ENCODE measurements around the gene MYBPC1.

MYBPC1 gene

GRCh38 chr12:101664992-101665391 is 70.2 kb downstream of the MYBPC1 start:
- DNase-seq (ENCODE audit: low read depth), result no peak
- TF ChIP-seq CTCF (conservative IDR thresholded peaks at IDR 0.05; ENCODE audit: low read depth, low read length), result no peak
- H3K4me3 ChIP-seq (ENCODE audit: low read depth, low read length), result no peak overlapping the region

DNA sequence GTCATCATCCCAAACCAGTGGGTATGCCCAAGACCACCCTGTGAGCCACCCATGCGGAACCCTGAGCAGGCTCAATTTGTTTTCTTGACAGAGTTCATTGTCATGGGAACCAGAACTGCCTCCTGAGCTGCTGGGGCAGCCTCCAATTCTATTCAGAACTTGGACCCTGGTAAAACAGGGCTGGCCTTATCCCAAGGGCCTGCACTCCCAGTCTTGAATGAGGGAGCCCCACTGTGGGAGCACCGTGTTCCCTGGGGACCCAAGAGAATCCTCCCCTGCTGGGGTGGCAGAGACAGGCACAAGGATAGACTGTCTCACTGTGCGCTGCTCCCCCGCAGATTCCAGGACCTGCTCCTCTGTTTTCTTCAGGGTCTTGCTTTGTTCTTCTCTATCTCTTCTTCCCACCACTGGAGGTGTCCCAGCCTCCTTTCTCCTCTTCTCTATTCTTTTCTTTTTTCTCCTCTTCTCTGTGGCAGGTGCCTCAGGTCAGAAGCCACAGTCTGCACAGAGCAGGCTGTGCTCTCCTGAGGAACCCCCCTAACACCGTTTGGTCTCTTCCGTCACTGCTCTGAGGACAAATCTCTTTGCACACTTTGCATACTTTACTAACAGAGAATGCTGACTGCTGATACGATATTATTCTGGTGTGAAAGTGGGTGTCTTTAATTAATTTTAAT is 71.4 kb downstream of the MYBPC1 start:
- no peak overlapping the region for H3K4me3 ChIP-seq (ENCODE audit: low read depth, low read length)
- DNase-seq (ENCODE audit: low read depth), result no peak
- TF ChIP-seq CTCF (conservative IDR thresholded peaks at IDR 0.05; ENCODE audit: low read depth, low read length), result no peak

GRCh38 chr12:101667591-101667990 is 72.8 kb downstream of the MYBPC1 start:
- DNase-seq (ENCODE audit: low read depth), result no peak
- no peak overlapping the region for H3K4me3 ChIP-seq (ENCODE audit: low read depth, low read length)
- no peak for TF ChIP-seq CTCF (conservative IDR thresholded peaks at IDR 0.05; ENCODE audit: low read depth, low read length)

GRCh38 chr12:101670007-101670671 is 75.4 kb downstream of the MYBPC1 start:
- H3K4me3 ChIP-seq (ENCODE audit: low read depth, low read length), result no peak overlapping the region
- DNase-seq (ENCODE audit: low read depth), result peak; percentile 85
- peak; percentile 74 for TF ChIP-seq CTCF (conservative IDR thresholded peaks at IDR 0.05; ENCODE audit: low read depth, low read length)

DNA sequence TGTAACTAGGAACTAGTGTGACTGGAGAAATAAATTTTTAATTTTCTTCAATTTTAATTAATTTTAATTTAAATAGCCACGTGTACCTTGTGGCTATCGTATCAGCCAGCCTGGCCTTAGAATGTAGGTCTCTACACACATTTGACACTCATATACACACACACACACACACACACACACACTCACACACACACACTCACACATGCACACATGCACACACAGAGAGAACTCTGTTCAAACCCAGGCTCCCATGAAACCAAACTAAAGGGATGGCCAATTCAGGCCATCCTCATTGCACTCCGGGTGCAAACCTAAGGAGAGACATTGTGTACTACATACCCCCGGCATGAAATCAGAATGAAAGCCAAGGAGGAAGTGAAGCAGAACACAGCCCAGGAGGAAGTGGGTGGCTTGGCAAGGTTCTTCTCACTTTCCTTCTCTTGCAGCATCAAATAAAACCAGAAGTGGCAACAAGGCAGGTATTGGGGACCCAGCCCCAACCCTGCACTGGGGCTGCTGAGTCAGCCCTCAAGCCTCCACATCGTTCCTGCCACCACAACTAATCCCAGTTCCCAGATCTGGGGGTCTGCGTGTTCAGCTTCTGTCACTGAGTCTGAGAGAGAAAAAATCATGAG is 76.5 kb downstream of the MYBPC1 start:
- DNase-seq (ENCODE audit: low read depth), result no peak
- no peak overlapping the region for H3K4me3 ChIP-seq (ENCODE audit: low read depth, low read length)
- no peak for TF ChIP-seq CTCF (conservative IDR thresholded peaks at IDR 0.05; ENCODE audit: low read depth, low read length)

DNA sequence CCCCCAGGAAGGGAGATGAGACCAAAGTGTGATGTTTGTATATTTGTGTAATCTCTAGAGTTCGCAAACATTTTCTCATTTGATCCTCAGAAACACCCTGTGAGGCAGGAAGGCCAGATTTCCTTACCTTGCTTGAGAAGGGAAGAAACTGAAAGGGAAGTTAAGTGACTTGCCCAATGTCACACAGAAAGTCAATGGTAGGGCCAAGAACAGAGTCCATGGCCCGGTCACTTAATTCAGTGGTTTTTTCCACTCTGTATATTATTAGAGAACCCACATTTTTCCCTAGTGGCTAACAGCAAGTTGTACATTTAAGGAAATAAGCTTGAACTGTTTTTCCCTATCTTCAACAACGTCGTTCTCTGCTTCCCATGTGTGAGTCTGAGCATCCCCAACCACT is 77.1 kb downstream of the MYBPC1 start:
- no peak overlapping the region for H3K4me3 ChIP-seq (ENCODE audit: low read depth, low read length)
- no peak for TF ChIP-seq CTCF (conservative IDR thresholded peaks at IDR 0.05; ENCODE audit: low read depth, low read length)
- no peak for DNase-seq (ENCODE audit: low read depth)
